Hepatic stellate cell (primary cell): ENCODE results near the gene NT5C3A.
A peak's percentile ranks its signal among the peaks of the same experiment; 100 is the strongest.
"Not testable (repeated sequence)": the region's sequence is repeated elsewhere in the genome, so short reads cannot be mapped to it uniquely, and the experiment has no call there.

ENCODE experiments used
- DNase-seq: peaks from one replicate; pipeline ENCODE4 v3.0.0; 2011; ENCODE audit warnings: low spot score

NT5C3A gene

DNA sequence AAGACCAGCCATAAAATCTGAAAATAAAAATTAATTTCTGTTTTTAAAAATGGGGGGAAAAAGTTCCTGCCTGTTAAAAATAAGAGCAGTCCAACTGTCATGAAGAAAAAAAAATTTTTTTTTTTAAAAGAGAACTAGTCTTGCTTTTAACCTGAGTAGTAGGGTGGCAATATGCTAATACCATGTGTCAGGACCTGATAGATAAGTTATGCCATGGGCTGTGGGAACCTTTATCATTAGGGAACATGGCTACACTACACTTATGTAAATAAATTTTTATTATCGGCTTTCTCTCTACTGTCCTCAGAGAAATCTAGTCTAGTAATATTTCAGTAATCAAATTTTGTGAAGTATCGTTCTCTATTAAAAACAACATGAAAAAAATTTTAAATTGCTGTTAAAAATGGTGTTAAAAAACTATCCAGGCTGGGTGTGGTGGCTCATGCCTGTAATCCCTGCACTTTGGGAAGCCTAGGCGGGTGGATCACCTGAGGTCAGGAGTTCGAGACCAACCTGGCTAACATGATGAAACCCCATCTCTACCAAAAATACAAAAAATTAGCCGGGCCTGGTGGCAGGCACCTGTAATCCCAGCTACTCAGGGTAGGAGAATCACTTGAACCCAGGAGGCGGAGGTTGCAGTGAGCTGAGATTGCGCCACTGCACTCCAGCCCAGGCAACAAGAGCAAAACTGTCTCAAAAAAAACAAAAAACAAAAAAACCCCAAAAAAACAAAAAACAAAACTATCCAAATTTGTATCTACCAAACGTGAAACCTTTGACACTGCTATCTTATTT lies 20.7 kb downstream of the NT5C3A start:
- no peak for DNase-seq

DNA sequence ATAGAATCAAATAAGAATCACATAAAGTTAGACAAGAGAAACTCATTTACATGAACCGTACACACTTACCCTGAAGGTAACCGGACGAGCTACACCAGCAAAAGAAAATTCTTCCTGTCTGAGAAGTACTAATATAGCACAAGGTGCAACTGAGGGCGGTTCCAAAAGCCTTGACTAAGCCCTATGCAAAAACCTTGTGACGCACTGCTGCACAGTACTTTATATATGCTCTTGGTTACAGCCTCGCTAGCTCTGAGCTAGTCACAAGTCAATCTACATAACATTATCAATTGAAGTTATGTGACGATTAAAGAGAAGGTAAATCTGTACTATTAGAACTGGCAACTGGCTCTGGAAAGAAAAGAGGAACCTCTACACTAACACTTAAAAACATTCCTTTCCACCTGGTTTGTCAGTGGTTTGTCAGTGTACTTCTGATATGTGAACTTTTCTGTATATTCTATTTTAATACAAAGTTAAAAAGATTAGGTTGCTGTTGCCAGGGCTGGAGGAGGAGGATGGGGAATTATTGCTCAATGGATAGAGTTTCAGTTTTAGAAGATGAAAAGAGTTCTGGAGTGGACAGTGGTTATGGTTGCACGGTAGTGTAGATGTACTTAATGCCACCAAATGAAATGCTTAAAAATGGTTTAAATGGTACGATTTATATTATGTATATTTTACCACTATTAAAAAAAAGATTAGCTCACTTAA lies 21.6 kb downstream of the NT5C3A start:
- DNase-seq = no peak

DNA sequence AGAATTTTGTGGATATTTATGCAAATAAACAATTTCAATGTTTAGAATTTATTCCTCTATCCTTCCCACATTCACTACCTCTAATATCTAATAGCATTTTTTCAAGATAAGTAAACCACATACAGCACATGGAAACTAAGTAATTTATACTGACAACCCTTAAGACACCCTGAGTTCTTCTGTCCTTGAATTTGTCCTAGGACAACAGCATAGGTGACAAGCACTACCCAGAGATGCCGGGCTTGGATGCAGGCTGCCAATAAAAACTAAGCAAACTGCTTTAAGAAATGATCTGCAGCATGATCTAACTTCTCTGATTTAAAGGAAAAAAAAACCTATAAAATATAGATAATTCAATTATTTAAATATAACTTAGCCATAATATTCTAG lies 22.7 kb downstream of the NT5C3A start:
- DNase-seq = no peak

DNA sequence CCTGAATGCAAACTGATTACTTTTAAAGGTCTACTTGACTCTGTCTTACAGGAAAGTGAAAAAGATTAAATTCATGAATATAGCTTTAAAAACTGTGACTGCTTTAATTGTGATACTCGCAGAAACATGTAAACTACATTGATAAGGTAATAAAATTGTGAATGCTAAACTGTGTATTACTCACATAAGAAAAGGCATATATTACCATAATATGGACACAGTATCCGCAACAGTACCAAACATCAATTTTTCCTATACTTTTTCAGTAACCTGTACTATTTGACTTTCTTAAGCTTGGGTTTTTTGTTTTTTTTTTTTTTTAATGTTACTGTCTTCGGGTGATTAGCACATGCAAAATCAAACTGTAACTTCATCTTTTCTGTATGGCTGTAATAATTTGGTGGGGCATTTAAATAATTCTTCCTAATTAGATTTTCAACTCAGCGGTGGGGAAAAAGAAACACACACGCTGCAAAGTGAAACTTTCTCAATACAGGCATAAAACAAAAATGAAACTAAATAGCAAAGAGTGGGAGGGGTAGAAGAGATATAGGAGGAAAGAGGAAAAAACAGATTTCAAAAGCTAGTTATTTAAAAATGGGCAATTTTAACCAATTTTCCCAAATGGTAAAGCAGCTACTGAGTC lies 23.2 kb downstream of the NT5C3A start:
- peak; percentile 24 for DNase-seq

DNA sequence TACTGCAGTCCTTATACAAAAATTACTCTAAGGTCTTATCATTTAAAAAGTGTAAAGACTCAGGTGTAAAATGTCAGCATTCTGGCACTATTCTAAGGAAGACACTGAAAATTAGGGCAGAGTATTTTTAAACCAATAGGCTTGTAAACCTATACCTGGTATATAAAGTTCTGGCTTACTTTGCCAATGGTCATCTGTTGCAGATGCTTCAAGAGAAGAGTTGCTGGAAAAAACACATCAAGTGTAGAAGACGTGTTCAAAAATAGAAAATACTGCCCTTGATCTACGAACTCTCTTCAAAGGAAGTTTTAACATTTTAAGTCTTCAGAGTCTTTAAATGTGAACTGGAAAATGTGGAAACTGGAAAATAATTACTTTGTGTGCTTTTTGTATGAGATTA lies 23.9 kb downstream of the NT5C3A start:
- DNase-seq = no peak

DNA sequence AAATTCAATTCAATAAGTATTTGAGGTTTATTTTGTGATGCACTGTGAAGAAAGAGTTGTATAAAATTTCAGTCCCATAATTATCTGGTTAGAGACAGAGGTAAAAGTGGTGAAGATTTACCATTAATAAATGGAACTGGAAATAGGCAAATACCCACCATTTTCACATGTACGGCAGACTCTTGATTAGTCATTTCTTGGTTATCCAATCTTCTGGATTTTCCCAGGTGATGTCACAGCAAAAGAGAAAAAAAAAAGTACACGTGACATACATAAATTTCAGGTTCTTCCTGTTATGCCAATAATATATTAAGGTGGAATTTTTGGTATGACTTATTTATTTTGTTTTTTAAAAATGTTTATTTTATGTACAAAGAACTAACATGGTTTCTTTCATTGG lies 26.8 kb downstream of the NT5C3A start:
- DNase-seq = no peak

- no peak for DNase-seq
Observed at GRCh38 chr7:33024189-33024757, 38.3 kb downstream of the NT5C3A start.

DNA sequence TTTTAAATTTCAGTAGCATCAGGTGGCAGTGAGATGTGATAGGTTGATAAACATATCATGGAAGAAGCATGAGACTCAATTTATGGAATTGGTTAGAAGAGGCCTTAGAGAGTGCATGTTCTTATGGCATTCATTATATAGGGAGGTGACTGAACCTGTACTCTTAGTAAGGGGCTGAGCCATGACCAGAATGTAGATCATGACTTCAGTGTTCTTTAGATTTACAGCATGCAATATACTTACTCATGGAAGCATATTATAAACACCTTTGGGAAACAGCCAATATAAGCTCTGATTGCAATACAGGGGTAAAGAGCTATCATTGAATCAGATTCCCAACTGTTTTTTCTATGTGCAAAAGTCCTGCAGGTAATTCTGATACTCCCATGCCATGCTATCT lies 50.2 kb downstream of the NT5C3A start:
- DNase-seq = no peak

GRCh38 chr7:33009734-33010133 lies 52.8 kb downstream of the NT5C3A start:
- DNase-seq = no peak

- DNase-seq = not testable (repeated sequence)
Observed at GRCh38 chr7:33005690-33006089, 56.9 kb downstream of the NT5C3A start.

GRCh38 chr7:33005193-33005592 lies 57.4 kb downstream of the NT5C3A start:
- not testable (repeated sequence) for DNase-seq

DNA sequence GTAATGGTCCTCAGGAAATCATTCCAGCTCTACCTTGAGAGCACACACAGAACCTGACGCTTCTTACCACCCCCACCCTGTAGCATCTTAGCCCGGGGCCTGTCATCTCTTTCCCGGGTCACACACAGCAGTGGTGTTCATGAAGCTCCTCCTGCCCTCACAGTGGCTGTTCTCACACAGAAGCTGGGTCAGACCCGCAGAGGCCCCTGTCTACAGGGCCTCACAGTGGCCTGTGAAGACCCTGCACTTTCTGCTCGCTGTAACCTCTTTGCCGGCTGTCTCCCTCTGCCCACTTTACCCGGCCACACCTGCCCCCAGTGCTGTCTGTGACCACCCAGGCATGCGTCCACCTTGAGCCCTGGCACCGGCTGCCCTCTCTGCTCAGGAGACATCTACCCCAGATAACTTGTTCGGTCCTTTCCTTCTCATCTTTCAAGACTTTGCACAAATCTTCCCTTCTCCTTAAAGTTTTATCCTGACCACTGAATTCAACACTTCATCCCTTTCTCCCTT lies 58.4 kb downstream of the NT5C3A start:
- DNase-seq = not testable (repeated sequence)

DNA sequence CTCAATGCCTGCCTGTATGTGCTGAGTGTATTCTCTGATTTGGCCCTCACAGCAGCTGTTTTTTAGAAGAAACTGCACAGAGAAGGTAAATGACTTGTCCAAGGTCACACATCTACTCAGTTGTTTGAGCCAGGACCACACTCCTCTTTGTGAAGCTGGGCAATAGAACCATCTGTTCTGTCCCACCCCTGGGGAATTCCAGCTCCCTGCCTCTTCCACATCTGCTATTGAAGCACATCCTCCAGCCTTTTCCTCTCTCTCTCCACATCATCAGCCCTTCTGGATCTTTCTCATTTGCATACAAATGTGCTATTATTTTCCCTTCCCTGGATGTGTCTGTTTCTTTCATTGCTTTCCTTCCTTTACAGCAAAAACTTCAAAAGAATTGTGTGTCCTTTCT lies 59.5 kb downstream of the NT5C3A start:
- DNase-seq = not testable (repeated sequence)

DNA sequence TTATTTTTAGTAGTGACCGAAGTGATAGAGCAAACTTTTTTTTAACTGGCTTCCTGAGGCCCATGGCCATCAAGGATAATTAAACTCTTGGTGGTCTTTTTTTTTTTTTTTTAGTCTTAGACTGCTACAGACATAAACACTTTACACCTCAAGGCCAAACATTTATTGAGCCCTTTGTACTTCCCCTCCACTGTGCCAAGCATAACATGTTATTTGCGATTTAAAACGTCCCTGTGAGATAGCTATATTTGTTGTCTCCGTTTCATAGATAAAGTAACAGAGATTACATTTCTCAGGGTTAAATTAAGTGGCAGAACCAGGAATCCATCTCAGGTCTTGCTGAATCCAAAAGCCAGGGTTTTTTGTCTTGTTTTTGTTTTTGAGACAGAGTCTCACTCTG lies 63.2 kb downstream of the NT5C3A start:
- not testable (repeated sequence) for DNase-seq

GRCh38 chr7:32998361-32999171 lies 64.0 kb downstream of the NT5C3A start:
- DNase-seq = peak; percentile 27

GRCh38 chr7:32997956-32998355 lies 64.6 kb downstream of the NT5C3A start:
- DNase-seq = not testable (repeated sequence)

- not testable (repeated sequence) for DNase-seq
Observed at GRCh38 chr7:32992750-32993149, 69.8 kb downstream of the NT5C3A start.

DNA sequence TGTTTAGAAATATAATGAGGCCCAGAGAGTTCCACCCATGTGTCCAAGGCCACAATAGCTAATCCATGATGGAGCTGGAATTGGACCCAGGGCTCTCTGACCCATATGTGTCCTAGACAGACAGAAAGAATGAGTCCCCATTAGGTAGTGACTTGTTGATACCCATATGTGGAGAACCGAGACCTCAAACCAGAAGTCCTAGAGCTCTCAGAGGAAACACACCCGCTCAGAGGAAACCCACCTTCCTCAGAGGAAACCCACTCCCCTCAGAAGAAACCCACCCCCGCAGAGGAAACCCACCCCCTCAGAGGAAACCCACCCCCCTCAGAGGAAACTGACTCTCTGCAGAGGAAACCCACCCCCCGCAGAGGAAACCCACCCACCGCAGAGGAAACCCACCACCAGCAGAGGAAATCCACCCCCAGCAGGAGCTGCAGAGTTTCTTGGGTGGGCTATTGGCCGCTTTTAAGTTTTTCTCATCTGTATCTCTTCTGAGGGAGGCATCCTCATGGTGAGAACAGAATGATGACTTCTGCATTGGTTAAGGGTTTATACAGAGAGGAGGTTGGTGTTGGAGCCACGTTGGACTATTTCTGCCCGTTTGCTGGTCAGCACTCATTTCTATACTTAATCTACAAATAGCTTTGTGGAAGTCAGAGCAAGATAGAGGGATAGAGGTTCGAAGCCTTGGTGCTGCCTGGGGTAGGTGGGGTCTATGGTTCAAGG lies 70.4 kb downstream of the NT5C3A start:
- DNase-seq = not testable (repeated sequence)

DNA sequence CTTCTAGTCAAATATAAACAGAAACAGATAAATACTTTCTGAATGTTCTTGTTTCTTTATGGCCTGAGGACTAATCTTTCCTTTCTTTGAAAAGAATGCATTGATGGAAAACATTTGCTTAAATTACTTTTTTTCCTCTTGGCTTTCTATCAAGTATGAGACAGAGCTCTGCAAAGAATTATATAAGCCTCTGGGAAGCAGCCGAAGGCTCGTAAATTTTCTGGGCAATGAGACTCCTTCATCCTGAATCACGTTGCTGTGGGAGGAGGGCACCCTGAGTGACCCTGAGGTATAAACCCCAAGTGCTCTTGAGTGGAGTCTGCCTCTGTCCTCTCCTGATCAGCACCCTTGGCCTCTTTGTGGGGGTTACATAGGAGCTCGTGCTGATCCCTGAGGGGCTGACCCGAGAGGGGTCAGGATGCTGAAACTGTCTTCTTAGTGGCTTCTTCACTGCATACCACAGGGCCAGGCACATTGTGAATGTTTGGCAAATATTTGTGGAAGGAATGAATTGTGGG lies 71.4 kb downstream of the NT5C3A start:
- DNase-seq = not testable (repeated sequence)

DNA sequence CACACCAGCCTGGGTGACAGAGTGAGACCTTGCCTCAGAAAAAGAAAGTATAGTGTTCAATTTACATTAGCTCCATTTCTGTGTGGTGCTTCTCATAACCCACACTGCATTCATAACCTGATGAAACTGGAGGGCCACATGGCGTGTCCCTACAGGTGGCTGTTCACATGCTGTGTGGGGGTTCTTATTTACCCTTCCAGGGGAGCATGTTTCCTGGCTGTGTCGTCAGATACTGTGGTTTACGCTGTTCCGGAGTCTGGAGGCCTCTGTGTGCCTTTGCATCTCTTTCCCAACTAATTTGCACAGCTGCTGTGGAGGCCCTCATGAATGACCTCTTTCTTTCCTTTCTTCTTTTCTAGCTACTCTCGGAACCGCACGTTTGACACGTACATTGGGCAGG lies 74.4 kb downstream of the NT5C3A start:
- not testable (repeated sequence) for DNase-seq

DNA sequence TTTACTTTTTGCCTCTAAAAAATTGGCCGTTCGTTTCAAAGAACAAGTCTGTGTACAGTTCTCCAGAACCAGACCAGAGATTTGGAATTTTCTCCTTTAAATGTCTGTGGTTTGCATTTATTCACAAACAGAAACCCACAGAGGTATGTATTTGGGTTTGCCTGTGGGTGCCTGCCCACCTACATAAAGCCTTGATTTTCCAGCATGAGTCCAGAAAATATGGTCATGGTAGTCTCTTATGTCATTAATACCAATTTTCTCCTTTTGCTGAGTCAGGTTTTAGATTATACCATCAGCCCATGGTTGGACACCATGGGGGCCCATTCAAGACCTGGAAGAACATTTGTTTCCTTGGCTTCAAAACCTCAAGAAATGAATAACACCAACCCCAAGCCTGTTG lies 82.7 kb downstream of the NT5C3A start:
- not testable (repeated sequence) for DNase-seq
